RWPE2 (cell line): ENCODE results near the gene OMP.

Experiments used
- ATAC-seq: fragments of 200-7000 bp; cut with Tn5 transposase; 3 replicates; pipeline ENCODE4 v1.9.1; 2021; ENCODE audit warnings: low read depth
- DNase-seq: peaks from one replicate; pipeline ENCODE4 v3.0.0-alpha.2; 2020; ENCODE audit warnings: low spot score
- H3K27ac ChIP-seq: fragments of 450-650 bp; 2 replicates; pipeline ENCODE4 v1.5.1; 2017; ENCODE audit warnings: mild to moderate bottlenecking; ENCODE audit not compliant: poor library complexity, severe bottlenecking
- H3K27me3 ChIP-seq: fragments of 250-450 bp; sonication (Bioruptor Pico); 2 replicates; pipeline ENCODE4 v1.5.1; 2021; ENCODE audit warnings: mild to moderate bottlenecking, moderate library complexity; ENCODE audit not compliant: insufficient read depth, poor library complexity, severe bottlenecking
- H3K36me3 ChIP-seq: fragments of 250-450 bp; sonication (Bioruptor Pico); 2 replicates; pipeline ENCODE4 v1.5.1; 2020; ENCODE audit warnings: low read depth, mild to moderate bottlenecking, moderate library complexity
- H3K4me1 ChIP-seq: fragments of 250-450 bp; sonication (Bioruptor Pico); 2 replicates; pipeline ENCODE4 v1.5.1; 2021; ENCODE audit warnings: mild to moderate bottlenecking, moderate library complexity; ENCODE audit not compliant: insufficient read depth, poor library complexity, severe bottlenecking
- H3K4me3 ChIP-seq: fragments of 250-450 bp; sonication (Bioruptor Pico); 2 replicates; pipeline ENCODE4 v1.5.1; 2021; ENCODE audit warnings: mild to moderate bottlenecking, moderate library complexity; ENCODE audit not compliant: severe bottlenecking
- H3K9me3 ChIP-seq: fragments of 250-450 bp; sonication (Bioruptor Pico); 2 replicates; pipeline ENCODE4 v1.5.1; 2021; ENCODE audit warnings: mild to moderate bottlenecking, moderate library complexity; ENCODE audit not compliant: severe bottlenecking
- TF ChIP-seq, protein P1 (sequence below): fragments of 450-650 bp; IDR thresholded peaks from one replicate; pipeline ENCODE4 v1.5.1; 2017; ENCODE audit warnings: mild to moderate bottlenecking, moderate library complexity; ENCODE audit not compliant: poor library complexity, severe bottlenecking

Gene OMP

DNA sequence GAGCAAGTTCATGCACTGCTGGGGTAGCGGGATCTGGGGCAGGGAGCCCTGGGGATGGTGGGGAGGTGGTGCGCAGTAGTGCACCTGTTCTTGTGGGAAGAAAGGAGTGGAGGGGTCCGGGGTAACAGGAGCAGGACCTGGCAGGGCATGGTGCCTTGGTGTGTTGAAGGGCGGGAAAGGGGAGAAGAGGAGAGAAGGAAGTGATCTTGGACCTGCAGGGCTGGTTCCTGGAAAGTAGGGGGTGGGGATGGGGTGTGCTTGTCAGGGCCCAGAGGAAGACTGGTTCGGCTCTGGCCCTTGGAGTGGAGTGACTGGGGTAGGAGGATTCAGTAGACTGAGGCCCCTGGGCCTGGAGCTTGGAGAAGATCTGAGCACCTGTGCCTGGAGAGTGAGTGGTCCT, 46.7 kb upstream of the OMP start:
- H3K9me3 ChIP-seq = peaks cover 5% of the 10 kb centered on the region
- no peaks in the 10 kb centered on the region for H3K36me3 ChIP-seq
- H3K4me1 ChIP-seq = no peaks in the 10 kb centered on the region
- no peaks in the 10 kb centered on the region for H3K27me3 ChIP-seq
- no peak for ATAC-seq
- H3K4me3 ChIP-seq = no peak overlapping the region
- TF ChIP-seq, protein P1, sequence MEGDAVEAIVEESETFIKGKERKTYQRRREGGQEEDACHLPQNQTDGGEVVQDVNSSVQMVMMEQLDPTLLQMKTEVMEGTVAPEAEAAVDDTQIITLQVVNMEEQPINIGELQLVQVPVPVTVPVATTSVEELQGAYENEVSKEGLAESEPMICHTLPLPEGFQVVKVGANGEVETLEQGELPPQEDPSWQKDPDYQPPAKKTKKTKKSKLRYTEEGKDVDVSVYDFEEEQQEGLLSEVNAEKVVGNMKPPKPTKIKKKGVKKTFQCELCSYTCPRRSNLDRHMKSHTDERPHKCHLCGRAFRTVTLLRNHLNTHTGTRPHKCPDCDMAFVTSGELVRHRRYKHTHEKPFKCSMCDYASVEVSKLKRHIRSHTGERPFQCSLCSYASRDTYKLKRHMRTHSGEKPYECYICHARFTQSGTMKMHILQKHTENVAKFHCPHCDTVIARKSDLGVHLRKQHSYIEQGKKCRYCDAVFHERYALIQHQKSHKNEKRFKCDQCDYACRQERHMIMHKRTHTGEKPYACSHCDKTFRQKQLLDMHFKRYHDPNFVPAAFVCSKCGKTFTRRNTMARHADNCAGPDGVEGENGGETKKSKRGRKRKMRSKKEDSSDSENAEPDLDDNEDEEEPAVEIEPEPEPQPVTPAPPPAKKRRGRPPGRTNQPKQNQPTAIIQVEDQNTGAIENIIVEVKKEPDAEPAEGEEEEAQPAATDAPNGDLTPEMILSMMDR = no peak
- H3K27ac ChIP-seq = no peak overlapping the region
- no peak for DNase-seq

DNA sequence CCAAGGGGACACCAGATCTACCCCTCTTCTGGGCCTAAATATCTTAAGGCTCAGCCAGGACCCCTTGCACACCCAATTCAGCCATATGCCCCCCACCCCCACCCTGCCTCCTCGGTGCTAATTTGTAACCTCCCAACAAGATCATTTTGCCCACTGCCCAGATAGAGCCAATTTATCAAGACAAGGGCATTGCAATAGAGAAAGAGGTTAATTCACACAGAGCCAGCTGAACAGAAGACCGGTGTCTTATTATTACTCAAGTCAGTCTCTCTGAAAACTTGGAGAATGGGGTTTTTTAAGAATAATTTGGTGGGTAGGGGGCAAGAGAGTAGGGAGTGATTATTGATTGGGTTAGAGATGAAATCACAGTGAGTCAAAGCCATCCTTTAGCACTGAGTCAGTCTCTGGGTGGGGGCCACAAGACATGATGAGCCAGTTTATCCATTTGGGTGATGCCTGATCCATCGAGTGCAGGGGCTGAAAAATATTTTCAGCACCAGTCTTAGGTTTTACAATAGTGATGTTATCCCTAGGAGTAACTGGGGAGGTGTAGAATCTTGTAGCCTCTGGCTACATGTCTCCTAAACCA, 45.7 kb upstream of the OMP start:
- ATAC-seq (no peak), DNase-seq (no peak)
- no peak overlapping the region for H3K27ac ChIP-seq
- H3K27me3 ChIP-seq = no peaks in the 10 kb centered on the region
- H3K4me3 ChIP-seq = no peak overlapping the region
- no peaks in the 10 kb centered on the region for H3K36me3 ChIP-seq
- peaks cover 5% of the 10 kb centered on the region for H3K9me3 ChIP-seq
- TF ChIP-seq, protein P1 = no peak
- no peaks in the 10 kb centered on the region for H3K4me1 ChIP-seq

DNA sequence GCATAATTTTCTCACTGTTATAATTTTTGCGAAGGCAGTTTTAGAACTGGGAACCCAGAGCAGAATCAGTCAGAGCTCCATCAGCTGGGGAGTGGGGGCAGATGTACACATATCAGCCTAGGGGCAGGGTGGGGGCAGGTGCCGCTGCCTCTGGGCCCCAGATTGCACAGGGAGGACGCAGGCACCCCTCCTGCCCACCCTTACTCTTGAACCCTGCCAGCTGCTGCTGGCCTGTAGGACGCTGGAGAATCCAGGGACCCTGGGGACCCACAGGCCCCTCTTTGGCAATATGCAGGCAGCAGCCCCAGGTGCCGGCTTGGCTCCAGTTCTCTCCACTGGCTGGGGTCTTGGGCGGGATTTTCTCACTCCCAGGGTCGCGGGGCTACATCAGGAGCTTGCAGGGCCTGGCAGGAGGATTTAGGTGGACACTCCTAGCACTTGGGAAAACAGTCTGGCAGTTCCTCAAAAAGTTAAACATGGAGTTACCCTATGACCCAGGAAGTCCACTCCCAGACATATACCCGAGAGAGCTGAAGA, 44.6 kb upstream of the OMP start:
- no peaks in the 10 kb centered on the region for H3K36me3 ChIP-seq
- ATAC-seq (no peak), DNase-seq (no peak)
- peaks cover 5% of the 10 kb centered on the region for H3K9me3 ChIP-seq
- no peaks in the 10 kb centered on the region for H3K27me3 ChIP-seq
- TF ChIP-seq, protein P1 = no peak
- no peaks in the 10 kb centered on the region for H3K4me1 ChIP-seq
- H3K4me3 ChIP-seq = no peak overlapping the region
- no peak overlapping the region for H3K27ac ChIP-seq

DNA sequence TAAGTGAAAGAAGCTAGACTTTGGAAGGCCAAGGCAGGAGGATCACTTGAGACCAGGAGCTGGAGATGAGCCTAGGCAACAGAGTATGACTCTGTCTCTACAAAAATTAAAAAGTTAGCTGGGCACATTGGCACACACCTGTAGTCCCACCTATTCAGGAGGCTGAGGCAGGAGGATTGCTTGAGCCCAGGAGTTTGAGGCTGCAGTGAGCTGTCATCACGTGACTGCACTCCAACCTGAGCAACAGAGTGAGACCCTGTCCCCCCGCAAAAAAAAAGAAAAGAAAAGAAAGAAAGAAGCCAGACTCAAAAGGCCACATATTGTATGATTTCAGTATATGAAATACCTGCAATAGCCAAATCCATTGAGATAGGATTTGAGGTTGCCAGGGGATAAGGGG, 43.7 kb upstream of the OMP start:
- no peak for ATAC-seq
- Histone ChIP-seq H3K4me3 (no peak overlapping the region), H3K27ac (no peak overlapping the region), H3K27me3 (no peaks in the 10 kb centered on the region), H3K36me3 (no peaks in the 10 kb centered on the region), H3K4me1 (no peaks in the 10 kb centered on the region), H3K9me3 (peaks cover 5% of the 10 kb centered on the region)
- TF ChIP-seq, protein P1 = no peak
- DNase-seq = no peak

DNA sequence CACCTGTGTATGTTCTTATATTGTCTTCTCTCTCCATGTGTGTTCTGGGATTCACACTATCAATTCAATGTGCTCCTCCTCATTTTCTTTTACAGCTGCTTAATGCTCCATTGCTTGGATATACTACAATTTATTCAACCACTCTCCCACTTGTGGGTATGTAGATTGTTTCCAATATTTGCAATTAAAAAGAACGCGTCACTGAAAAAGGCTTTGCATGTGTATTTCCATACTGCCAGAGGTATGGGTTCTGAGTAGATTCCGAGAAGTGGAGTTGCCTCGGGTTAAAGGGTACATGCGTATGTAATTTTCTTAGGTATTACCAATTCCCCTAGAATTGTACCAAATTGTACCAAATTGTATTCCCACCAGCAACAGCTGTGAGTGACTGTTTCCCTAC, 42.8 kb upstream of the OMP start:
- no peaks in the 10 kb centered on the region for H3K36me3 ChIP-seq
- ATAC-seq (no peak), DNase-seq (no peak)
- peaks cover 5% of the 10 kb centered on the region for H3K9me3 ChIP-seq
- H3K4me3 ChIP-seq = no peak overlapping the region
- no peaks in the 10 kb centered on the region for H3K27me3 ChIP-seq
- H3K4me1 ChIP-seq = no peaks in the 10 kb centered on the region
- no peak overlapping the region for H3K27ac ChIP-seq
- TF ChIP-seq, protein P1 = no peak
